Astrocyte (in vitro differentiated cells and primary cell): ENCODE measurements around the gene FAM240A. TPM values are rescaled to one million over a fixed set of nuclear protein-coding genes. Genes with fewer than 3 reads are reported as not detected.

Experiments used
- DNase-seq: peaks from one replicate; pipeline ENCODE4 v3.0.0-alpha.2; 2010; ENCODE audit warnings: low read depth
- FAIRE-seq: peaks from 2 replicates; lab custom pipeline; 2011; peaks lifted over from hg19 to GRCh38; lab: Jason Lieb, UNC
- H2AFZ ChIP-seq: 2 replicates; pipeline ENCODE4 v1.6.0; 2012; ENCODE audit warnings: low read depth, low read length, inconsistent platforms
- H3K27ac ChIP-seq: 2 replicates; pipeline ENCODE4 v1.5.1; 2011; ENCODE audit warnings: low read depth, low read length, inconsistent platforms
- H3K27me3 ChIP-seq: 2 replicates; pipeline ENCODE4 v1.6.0; 2011; ENCODE audit warnings: low read length, inconsistent platforms; ENCODE audit not compliant: insufficient read depth
- H3K36me3 ChIP-seq: 2 replicates; pipeline ENCODE4 v1.5.1; 2011; ENCODE audit warnings: low read length, inconsistent platforms; ENCODE audit not compliant: insufficient read depth
- H3K4me1 ChIP-seq: 2 replicates; pipeline ENCODE4 v1.5.1; 2011; ENCODE audit warnings: low read length, inconsistent platforms; ENCODE audit not compliant: insufficient read depth
- H3K4me2 ChIP-seq: 2 replicates; pipeline ENCODE4 v1.6.0; 2012; ENCODE audit warnings: low read length, inconsistent platforms
- H3K4me3 ChIP-seq: 2 replicates; pipeline ENCODE4 v1.5.1; 2011; ENCODE audit warnings: low read depth, mild to moderate bottlenecking, low read length, inconsistent platforms; ENCODE audit not compliant: insufficient read depth
- H3K79me2 ChIP-seq: 2 replicates; pipeline ENCODE4 v1.6.0; 2012; ENCODE audit warnings: mild to moderate bottlenecking, low read length, inconsistent platforms; ENCODE audit not compliant: insufficient read depth
- H3K9ac ChIP-seq: 2 replicates; pipeline ENCODE4 v1.6.0; 2012; ENCODE audit warnings: mild to moderate bottlenecking, low read length, inconsistent platforms
- H3K9me3 ChIP-seq: 2 replicates; pipeline ENCODE4 v1.5.1; 2012; ENCODE audit warnings: low read depth, mild to moderate bottlenecking, low read length, inconsistent platforms; ENCODE audit not compliant: insufficient read depth
- H4K20me1 ChIP-seq: 2 replicates; pipeline ENCODE4 v1.6.0; 2012; ENCODE audit warnings: low read length, inconsistent platforms; ENCODE audit not compliant: insufficient read depth
- H3K27ac Mint-ChIP-seq: one replicate; pipeline ENCODE4 v1.8.0; 2021; ENCODE audit warnings: mild to moderate bottlenecking, mixed read lengths; ENCODE audit not compliant: unreplicated experiment
- H3K27me3 Mint-ChIP-seq: one replicate; pipeline ENCODE4 v1.8.0; 2021; ENCODE audit warnings: low read depth, mixed read lengths; ENCODE audit not compliant: unreplicated experiment
- H3K36me3 Mint-ChIP-seq: one replicate; pipeline ENCODE4 v1.8.0; 2021; ENCODE audit warnings: low read depth, mixed read lengths; ENCODE audit not compliant: unreplicated experiment
- H3K4me1 Mint-ChIP-seq: one replicate; pipeline ENCODE4 v1.8.0; 2021; ENCODE audit warnings: low read depth, mixed read lengths; ENCODE audit not compliant: unreplicated experiment
- H3K4me3 Mint-ChIP-seq: one replicate; pipeline ENCODE4 v1.8.0; 2021; ENCODE audit warnings: mild to moderate bottlenecking, moderate library complexity, mixed read lengths; ENCODE audit not compliant: unreplicated experiment
- H3K9me3 Mint-ChIP-seq: one replicate; pipeline ENCODE4 v1.8.0; 2021; ENCODE audit warnings: mild to moderate bottlenecking, mixed read lengths; ENCODE audit not compliant: unreplicated experiment
- EZH2 ChIP-seq: IDR thresholded peaks from 2 replicates; pipeline ENCODE4 v1.6.1; 2012; ENCODE audit warnings: mild to moderate bottlenecking, low read length, inconsistent platforms; ENCODE audit not compliant: insufficient read depth
- total RNA-seq: library from RNA; stranded (reverse); gene quantifications from 2 replicates; pipeline ENCODE4 v1.2.1, GENCODE V29; 2021
- TF ChIP-seq, protein P1 (sequence below): IDR thresholded peaks from 2 replicates; pipeline ENCODE4 v1.5.1; 2011; ENCODE audit warnings: low read depth, mild to moderate bottlenecking, inconsistent platforms, low read length, moderate library complexity; ENCODE audit not compliant: insufficient read depth

FAM240A gene
- total RNA-seq, 1 donor from 2014 or later, result not detected

- no peaks in the 10 kb centered on the region for H3K36me3 ChIP-seq
- H3K9me3 ChIP-seq, result no peaks in the 10 kb centered on the region
- H3K4me1 Mint-ChIP-seq, result no peaks in the 10 kb centered on the region
- no peak for DNase-seq
- no peaks in the 10 kb centered on the region for H3K79me2 ChIP-seq
- no peak overlapping the region for H3K9ac ChIP-seq
- H3K36me3 Mint-ChIP-seq, result no peaks in the 10 kb centered on the region
- no peaks in the 10 kb centered on the region for H4K20me1 ChIP-seq
- H3K27ac Mint-ChIP-seq, result no peak overlapping the region
- H3K27ac ChIP-seq, result no peak overlapping the region
- no peak overlapping the region for H2AFZ ChIP-seq
- no peak overlapping the region for H3K4me3 Mint-ChIP-seq
- no peaks in the 10 kb centered on the region for H3K4me1 ChIP-seq
- H3K4me3 ChIP-seq, result no peak overlapping the region
- TF ChIP-seq, protein P1, sequence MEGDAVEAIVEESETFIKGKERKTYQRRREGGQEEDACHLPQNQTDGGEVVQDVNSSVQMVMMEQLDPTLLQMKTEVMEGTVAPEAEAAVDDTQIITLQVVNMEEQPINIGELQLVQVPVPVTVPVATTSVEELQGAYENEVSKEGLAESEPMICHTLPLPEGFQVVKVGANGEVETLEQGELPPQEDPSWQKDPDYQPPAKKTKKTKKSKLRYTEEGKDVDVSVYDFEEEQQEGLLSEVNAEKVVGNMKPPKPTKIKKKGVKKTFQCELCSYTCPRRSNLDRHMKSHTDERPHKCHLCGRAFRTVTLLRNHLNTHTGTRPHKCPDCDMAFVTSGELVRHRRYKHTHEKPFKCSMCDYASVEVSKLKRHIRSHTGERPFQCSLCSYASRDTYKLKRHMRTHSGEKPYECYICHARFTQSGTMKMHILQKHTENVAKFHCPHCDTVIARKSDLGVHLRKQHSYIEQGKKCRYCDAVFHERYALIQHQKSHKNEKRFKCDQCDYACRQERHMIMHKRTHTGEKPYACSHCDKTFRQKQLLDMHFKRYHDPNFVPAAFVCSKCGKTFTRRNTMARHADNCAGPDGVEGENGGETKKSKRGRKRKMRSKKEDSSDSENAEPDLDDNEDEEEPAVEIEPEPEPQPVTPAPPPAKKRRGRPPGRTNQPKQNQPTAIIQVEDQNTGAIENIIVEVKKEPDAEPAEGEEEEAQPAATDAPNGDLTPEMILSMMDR, result no peak
- no peak for TF ChIP-seq EZH2
- H3K4me2 ChIP-seq, result no peak overlapping the region
- peaks cover 5% of the 10 kb centered on the region for H3K27me3 ChIP-seq
- FAIRE-seq, result no peak
- peaks cover 8% of the 10 kb centered on the region for H3K27me3 Mint-ChIP-seq
- H3K9me3 Mint-ChIP-seq, result peaks cover 1% of the 10 kb centered on the region
Measured at GRCh38 chr3:46599590-46599989, 12.7 kb upstream of the FAM240A start.

DNA sequence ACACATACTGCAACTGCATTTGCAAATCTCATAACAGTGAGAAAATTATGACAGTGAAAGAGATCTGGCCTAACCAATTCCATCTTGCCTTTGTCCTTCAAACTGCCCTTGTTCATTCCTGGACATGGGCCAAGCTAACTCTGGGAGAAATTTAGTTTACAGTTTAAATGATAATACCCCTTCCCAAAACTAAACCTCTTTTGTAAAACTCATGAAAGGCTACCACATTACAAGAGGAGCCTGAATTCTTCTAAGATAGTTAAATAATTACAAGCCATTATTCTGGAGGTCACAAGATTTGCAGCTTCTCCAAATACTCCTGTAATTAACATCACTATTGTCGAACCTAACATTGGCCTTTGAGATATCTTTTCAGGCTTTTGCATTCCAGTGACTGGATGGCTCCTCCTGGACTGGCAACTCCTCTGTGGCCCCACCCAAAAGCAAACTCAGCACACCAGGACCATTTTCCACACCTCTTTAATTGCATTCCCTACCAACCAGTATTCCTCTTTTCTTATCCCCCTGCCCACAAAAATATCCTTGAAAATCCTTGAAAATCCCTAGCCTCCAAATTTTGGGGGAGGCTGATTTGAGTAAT lies 8.8 kb upstream of the FAM240A start:
- H3K4me1 Mint-ChIP-seq, result no peaks in the 10 kb centered on the region
- no peaks in the 10 kb centered on the region for H4K20me1 ChIP-seq
- peaks cover 6% of the 10 kb centered on the region for H3K27me3 Mint-ChIP-seq
- no peak overlapping the region for H3K4me3 ChIP-seq
- DNase-seq (no peak), FAIRE-seq (no peak)
- H3K9ac ChIP-seq, result no peak overlapping the region
- H3K27ac ChIP-seq, result no peak overlapping the region
- H3K4me1 ChIP-seq, result no peaks in the 10 kb centered on the region
- peaks cover 1% of the 10 kb centered on the region for H3K9me3 Mint-ChIP-seq
- H3K36me3 Mint-ChIP-seq, result no peaks in the 10 kb centered on the region
- no peaks in the 10 kb centered on the region for H3K27me3 ChIP-seq
- no peak overlapping the region for H3K4me2 ChIP-seq
- no peaks in the 10 kb centered on the region for H3K36me3 ChIP-seq
- H3K27ac Mint-ChIP-seq, result no peak overlapping the region
- TF ChIP-seq, protein P1, result no peak
- TF ChIP-seq EZH2, result no peak
- H2AFZ ChIP-seq, result no peak overlapping the region
- no peaks in the 10 kb centered on the region for H3K9me3 ChIP-seq
- H3K79me2 ChIP-seq, result no peaks in the 10 kb centered on the region
- no peak overlapping the region for H3K4me3 Mint-ChIP-seq

GRCh38 chr3:46604127-46604526 lies 8.2 kb upstream of the FAM240A start:
- H3K9me3 Mint-ChIP-seq, result peaks cover 1% of the 10 kb centered on the region
- H4K20me1 ChIP-seq, result no peaks in the 10 kb centered on the region
- TF ChIP-seq EZH2, result no peak
- TF ChIP-seq, protein P1, result no peak
- H3K36me3 Mint-ChIP-seq, result no peaks in the 10 kb centered on the region
- H3K27me3 ChIP-seq, result peaks cover 2% of the 10 kb centered on the region
- no peak overlapping the region for H3K27ac ChIP-seq
- no peaks in the 10 kb centered on the region for H3K9me3 ChIP-seq
- H3K36me3 ChIP-seq, result no peaks in the 10 kb centered on the region
- H3K79me2 ChIP-seq, result no peaks in the 10 kb centered on the region
- H2AFZ ChIP-seq, result no peak overlapping the region
- no peak overlapping the region for H3K27ac Mint-ChIP-seq
- DNase-seq (no peak), FAIRE-seq (no peak)
- no peak overlapping the region for H3K9ac ChIP-seq
- H3K4me3 Mint-ChIP-seq, result no peak overlapping the region
- no peak overlapping the region for H3K4me2 ChIP-seq
- H3K4me1 Mint-ChIP-seq, result no peaks in the 10 kb centered on the region
- H3K4me1 ChIP-seq, result no peaks in the 10 kb centered on the region
- peaks cover 6% of the 10 kb centered on the region for H3K27me3 Mint-ChIP-seq
- H3K4me3 ChIP-seq, result no peak overlapping the region
